Measurements from ENCODE around the gene EOLA1. TPM values are rescaled to one million over a fixed set of nuclear protein-coding genes. Genes with fewer than 3 reads are reported as not detected.

Gene EOLA1
- polyA plus RNA-seq, 1 donor from 2014 or later: 31.1 TPM

- no peak overlapping the region for H3K4me2 ChIP-seq (ENCODE audit: low read length)
- H3K27me3 ChIP-seq (ENCODE audit: insufficient read depth, low read depth, low read length): no peaks in the 10 kb centered on the region
- no peak overlapping the region for H2AFZ ChIP-seq (ENCODE audit: low read depth, low read length)
- no peak overlapping the region for H3K4me3 ChIP-seq (ENCODE audit: low read length)
- no peaks in the 10 kb centered on the region for H4K20me1 ChIP-seq (ENCODE audit: insufficient read depth)
- TF ChIP-seq POLR2AphosphoS5 (IDR thresholded peaks at IDR 0.05) (no peak), RAD21 (conservative IDR thresholded peaks at IDR 0.05) (no peak), MXI1 (conservative IDR thresholded peaks at IDR 0.05; ENCODE audit: poor library complexity, severe bottlenecking) (no peak), REST (IDR thresholded peaks at IDR 0.05; ENCODE audit: borderline replicate concordance) (no peak), EP300 (conservative IDR thresholded peaks at IDR 0.05; ENCODE audit: poor library complexity, severe bottlenecking) (no peak), EZH2 (IDR thresholded peaks at IDR 0.05; ENCODE audit: borderline replicate concordance, insufficient read depth, low read length, poor library complexity, severe bottlenecking) (no peak), TAF1 (IDR thresholded peaks at IDR 0.05; ENCODE audit: low read depth) (no peak), SMC3 (conservative IDR thresholded peaks at IDR 0.05; ENCODE audit: poor library complexity) (no peak)
- TF ChIP-seq, protein P1, sequence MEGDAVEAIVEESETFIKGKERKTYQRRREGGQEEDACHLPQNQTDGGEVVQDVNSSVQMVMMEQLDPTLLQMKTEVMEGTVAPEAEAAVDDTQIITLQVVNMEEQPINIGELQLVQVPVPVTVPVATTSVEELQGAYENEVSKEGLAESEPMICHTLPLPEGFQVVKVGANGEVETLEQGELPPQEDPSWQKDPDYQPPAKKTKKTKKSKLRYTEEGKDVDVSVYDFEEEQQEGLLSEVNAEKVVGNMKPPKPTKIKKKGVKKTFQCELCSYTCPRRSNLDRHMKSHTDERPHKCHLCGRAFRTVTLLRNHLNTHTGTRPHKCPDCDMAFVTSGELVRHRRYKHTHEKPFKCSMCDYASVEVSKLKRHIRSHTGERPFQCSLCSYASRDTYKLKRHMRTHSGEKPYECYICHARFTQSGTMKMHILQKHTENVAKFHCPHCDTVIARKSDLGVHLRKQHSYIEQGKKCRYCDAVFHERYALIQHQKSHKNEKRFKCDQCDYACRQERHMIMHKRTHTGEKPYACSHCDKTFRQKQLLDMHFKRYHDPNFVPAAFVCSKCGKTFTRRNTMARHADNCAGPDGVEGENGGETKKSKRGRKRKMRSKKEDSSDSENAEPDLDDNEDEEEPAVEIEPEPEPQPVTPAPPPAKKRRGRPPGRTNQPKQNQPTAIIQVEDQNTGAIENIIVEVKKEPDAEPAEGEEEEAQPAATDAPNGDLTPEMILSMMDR (IDR thresholded peaks at IDR 0.05; ENCODE audit: poor library complexity, severe bottlenecking): no peak
- H3K9me3 ChIP-seq (ENCODE audit: low read length): no peaks in the 10 kb centered on the region
- no peaks in the 10 kb centered on the region for H3K79me2 ChIP-seq (replicated peaks; ENCODE audit: insufficient read depth, low read length)
- no peaks in the 10 kb centered on the region for H3F3A ChIP-seq (ENCODE audit: insufficient read depth, low read length, poor library complexity, severe bottlenecking)
- no peaks in the 10 kb centered on the region for H3K9me2 ChIP-seq (ENCODE audit: insufficient read depth, low read length)
- no peaks in the 10 kb centered on the region for H3K36me3 ChIP-seq (ENCODE audit: insufficient read depth, low read length)
- H3K27ac ChIP-seq (ENCODE audit: low read length): no peak overlapping the region
- H3K9ac ChIP-seq (ENCODE audit: low read length): no peak overlapping the region
Observed at GRCh38 chrX:149513825-149514428, 26.9 kb upstream of the EOLA1 start.

DNA sequence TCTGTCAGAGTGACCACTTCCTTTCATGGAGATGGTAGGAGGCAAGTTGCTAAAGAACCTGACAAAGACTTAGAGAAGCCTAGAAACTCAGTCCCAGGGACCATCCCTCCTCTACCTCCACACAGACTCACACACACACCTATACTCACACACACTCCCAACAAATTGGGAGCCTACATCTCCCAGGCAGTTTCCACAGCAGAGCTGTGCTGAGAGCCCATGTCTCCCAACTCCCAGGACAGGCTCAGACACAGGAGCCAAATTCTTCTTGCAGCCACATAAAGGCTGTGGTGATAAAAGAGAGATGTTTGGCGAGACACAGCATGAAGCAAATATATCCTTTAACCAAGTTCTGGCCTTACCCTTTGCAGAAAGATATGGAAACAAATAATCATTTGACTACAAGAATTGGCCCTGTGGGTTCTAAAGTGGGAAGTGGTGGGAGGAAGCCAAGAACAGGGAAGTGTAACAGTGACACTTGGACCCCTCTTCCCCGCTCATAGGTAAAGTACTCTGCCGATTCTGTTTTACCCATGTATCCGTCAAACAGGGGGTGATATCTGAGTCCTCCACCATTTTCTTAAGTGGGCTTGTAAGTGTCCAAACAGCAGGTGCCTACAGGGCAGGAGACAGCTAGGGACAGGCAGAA is 24.7 kb upstream of the EOLA1 start:
- H3K27me3 ChIP-seq (ENCODE audit: insufficient read depth, low read depth, low read length): no peaks in the 10 kb centered on the region
- H3K79me2 ChIP-seq (replicated peaks; ENCODE audit: insufficient read depth, low read length): no peaks in the 10 kb centered on the region
- H4K20me1 ChIP-seq (ENCODE audit: insufficient read depth): no peaks in the 10 kb centered on the region
- H3K9me2 ChIP-seq (ENCODE audit: insufficient read depth, low read length): no peaks in the 10 kb centered on the region
- H3K27ac ChIP-seq (ENCODE audit: low read length): no peak overlapping the region
- no peak overlapping the region for H3K4me3 ChIP-seq (ENCODE audit: low read length)
- TF ChIP-seq RAD21 (conservative IDR thresholded peaks at IDR 0.05) (no peak), TAF1 (IDR thresholded peaks at IDR 0.05; ENCODE audit: low read depth) (no peak), EP300 (conservative IDR thresholded peaks at IDR 0.05; ENCODE audit: poor library complexity, severe bottlenecking) (no peak)
- TF ChIP-seq, protein P1 (IDR thresholded peaks at IDR 0.05; ENCODE audit: poor library complexity, severe bottlenecking): no peak
- H2AFZ ChIP-seq (ENCODE audit: low read depth, low read length): no peak overlapping the region
- H3K9me3 ChIP-seq (ENCODE audit: low read length): no peaks in the 10 kb centered on the region
- no peaks in the 10 kb centered on the region for H3F3A ChIP-seq (ENCODE audit: insufficient read depth, low read length, poor library complexity, severe bottlenecking)
- H3K4me2 ChIP-seq (ENCODE audit: low read length): no peak overlapping the region
- no peaks in the 10 kb centered on the region for H3K36me3 ChIP-seq (ENCODE audit: insufficient read depth, low read length)
- H3K9ac ChIP-seq (ENCODE audit: low read length): no peak overlapping the region

Measured in neural cell (in vitro differentiated cells).